ENCODE results near the gene MSRB3.

MSRB3 gene

DNA sequence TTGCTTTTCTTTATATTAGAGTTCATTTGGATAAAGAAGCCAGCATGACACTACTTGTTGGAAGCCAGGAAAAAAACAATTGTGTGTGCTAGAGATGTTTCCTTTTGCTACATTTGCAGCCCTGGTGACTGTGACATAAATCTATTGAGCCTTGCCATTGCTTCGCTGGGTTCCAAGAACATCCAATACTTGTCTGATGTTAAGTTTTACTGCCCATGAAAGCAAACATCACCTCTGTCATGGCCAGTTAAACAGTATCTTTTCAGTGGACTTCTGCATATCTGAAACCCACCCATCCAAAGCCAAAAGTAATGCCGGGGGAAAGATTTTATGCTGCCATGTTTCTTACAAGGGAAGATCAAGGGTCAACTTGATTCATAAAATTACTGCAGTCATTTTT lies 184.0 kb downstream of the MSRB3 start:
- Histone ChIP-seq H3K27me3 (no peaks in the 10 kb centered on the region), H3K36me3 (peaks cover 31% of the 10 kb centered on the region), H3K27ac (no peak overlapping the region), H3K9me3 (no peaks in the 10 kb centered on the region), H3K4me1 (ENCODE audit: control insufficient read depth in 1 of 2, insufficient read depth in 1 of 2, low read depth in 1 of 2, low read length in 1 of 2) (no peaks in the 10 kb centered on the region), H3K4me3 (ENCODE audit: low read depth in 1 of 2, low read length in 1 of 2) (no peak overlapping the region)
- TF ChIP-seq, protein P1, sequence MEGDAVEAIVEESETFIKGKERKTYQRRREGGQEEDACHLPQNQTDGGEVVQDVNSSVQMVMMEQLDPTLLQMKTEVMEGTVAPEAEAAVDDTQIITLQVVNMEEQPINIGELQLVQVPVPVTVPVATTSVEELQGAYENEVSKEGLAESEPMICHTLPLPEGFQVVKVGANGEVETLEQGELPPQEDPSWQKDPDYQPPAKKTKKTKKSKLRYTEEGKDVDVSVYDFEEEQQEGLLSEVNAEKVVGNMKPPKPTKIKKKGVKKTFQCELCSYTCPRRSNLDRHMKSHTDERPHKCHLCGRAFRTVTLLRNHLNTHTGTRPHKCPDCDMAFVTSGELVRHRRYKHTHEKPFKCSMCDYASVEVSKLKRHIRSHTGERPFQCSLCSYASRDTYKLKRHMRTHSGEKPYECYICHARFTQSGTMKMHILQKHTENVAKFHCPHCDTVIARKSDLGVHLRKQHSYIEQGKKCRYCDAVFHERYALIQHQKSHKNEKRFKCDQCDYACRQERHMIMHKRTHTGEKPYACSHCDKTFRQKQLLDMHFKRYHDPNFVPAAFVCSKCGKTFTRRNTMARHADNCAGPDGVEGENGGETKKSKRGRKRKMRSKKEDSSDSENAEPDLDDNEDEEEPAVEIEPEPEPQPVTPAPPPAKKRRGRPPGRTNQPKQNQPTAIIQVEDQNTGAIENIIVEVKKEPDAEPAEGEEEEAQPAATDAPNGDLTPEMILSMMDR (IDR thresholded peaks at IDR 0.05) = no peak

DNA sequence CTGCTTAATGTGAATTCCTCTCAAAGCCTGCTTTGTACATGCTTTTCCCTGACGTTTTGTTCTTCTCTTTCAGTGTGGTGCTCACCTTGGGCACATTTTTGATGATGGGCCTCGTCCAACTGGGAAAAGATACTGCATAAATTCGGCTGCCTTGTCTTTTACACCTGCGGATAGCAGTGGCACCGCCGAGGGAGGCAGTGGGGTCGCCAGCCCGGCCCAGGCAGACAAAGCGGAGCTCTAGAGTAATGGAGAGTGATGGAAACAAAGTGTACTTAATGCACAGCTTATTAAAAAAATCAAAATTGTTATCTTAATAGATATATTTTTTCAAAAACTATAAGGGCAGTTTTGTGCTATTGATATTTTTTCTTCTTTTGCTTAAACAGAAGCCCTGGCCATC lies 184.6 kb downstream of the MSRB3 start:
- H3K4me3 ChIP-seq (ENCODE audit: low read depth in 1 of 2, low read length in 1 of 2) = no peak overlapping the region
- H3K27me3 ChIP-seq = no peaks in the 10 kb centered on the region
- H3K4me1 ChIP-seq (ENCODE audit: control insufficient read depth in 1 of 2, insufficient read depth in 1 of 2, low read depth in 1 of 2, low read length in 1 of 2) = no peaks in the 10 kb centered on the region
- no peaks in the 10 kb centered on the region for H3K9me3 ChIP-seq
- TF ChIP-seq, protein P1 (IDR thresholded peaks at IDR 0.05) = no peak
- H3K27ac ChIP-seq = no peak overlapping the region
- peaks cover 31% of the 10 kb centered on the region for H3K36me3 ChIP-seq

DNA sequence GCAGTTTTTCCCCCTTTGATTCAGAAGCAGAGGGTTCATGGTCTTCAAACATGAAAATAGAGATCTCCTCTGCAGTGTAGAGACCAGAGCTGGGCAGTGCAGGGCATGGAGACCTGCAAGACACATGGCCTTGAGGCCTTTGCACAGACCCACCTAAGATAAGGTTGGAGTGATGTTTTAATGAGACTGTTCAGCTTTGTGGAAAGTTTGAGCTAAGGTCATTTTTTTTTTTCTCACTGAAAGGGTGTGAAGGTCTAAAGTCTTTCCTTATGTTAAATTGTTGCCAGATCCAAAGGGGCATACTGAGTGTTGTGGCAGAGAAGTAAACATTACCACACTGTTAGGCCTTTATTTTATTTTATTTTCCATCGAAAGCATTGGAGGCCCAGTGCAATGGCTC lies 185.1 kb downstream of the MSRB3 start:
- Histone ChIP-seq H3K4me1 (ENCODE audit: control insufficient read depth in 1 of 2, insufficient read depth in 1 of 2, low read depth in 1 of 2, low read length in 1 of 2) (no peaks in the 10 kb centered on the region), H3K36me3 (peaks cover 31% of the 10 kb centered on the region), H3K27me3 (no peaks in the 10 kb centered on the region), H3K27ac (no peak overlapping the region), H3K4me3 (ENCODE audit: low read depth in 1 of 2, low read length in 1 of 2) (no peak overlapping the region), H3K9me3 (no peaks in the 10 kb centered on the region)
- TF ChIP-seq, protein P1 (IDR thresholded peaks at IDR 0.05) = no peak

DNA sequence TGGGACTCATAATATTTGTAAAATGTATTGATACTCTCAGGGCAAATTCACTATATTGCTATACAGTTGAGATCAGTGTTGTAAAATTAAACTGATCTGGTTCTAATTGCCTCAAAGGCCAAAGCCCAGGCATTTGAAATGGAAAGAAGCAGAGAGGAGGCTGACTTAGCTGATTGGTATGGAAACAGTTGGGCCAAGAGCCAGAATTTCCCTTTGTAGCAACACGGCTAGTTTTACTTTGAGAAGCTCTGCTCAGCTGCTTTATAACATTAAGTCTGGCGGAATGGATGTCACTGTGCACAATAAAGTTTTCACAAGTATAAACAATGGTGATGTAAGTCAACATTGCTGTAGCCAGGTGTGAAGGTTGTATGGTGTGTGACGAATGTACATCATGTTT lies 186.4 kb downstream of the MSRB3 start:
- H3K4me1 ChIP-seq (ENCODE audit: control insufficient read depth in 1 of 2, insufficient read depth in 1 of 2, low read depth in 1 of 2, low read length in 1 of 2) = no peaks in the 10 kb centered on the region
- no peaks in the 10 kb centered on the region for H3K9me3 ChIP-seq
- no peak overlapping the region for H3K4me3 ChIP-seq (ENCODE audit: low read depth in 1 of 2, low read length in 1 of 2)
- peaks cover 31% of the 10 kb centered on the region for H3K36me3 ChIP-seq
- no peak overlapping the region for H3K27ac ChIP-seq
- TF ChIP-seq, protein P1 (IDR thresholded peaks at IDR 0.05) = no peak
- H3K27me3 ChIP-seq = no peaks in the 10 kb centered on the region

DNA sequence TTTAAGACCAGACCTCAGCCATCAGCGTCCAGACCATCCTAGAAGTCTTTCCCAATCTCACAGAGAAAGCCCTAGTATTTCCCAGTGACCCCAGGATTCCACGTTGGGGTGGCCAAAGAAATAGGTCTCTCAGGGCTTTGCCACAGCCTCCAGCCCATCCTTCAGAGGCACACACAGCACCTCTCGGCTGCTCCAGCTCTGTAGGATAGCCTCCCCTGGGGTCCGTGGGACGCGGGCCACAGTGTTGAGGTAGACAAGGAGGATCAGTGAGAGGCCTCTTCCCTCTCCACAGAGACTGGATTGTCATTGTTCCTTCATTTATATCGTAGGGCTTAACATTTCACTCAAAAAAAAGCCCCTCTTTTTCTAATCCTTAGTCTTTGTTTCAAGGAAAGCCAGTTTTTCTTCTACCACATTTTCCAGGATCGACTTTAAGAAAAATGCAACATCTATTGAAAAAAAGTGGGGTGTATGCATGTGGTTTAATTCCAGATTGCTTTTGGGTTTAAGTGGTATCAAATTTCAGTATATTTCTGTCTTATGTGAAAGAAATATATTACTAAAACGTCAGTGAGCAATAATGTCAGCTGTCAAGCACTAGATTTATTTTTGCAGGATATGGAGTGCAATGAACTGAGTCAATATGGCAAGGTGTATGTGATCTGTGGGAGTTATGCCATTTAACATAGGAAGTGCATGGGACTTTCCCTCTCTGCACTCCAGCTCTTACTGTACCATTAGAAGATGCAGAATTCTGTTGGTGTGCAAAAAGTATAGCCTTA lies 187.5 kb downstream of the MSRB3 start:
- Histone ChIP-seq H3K36me3 (peaks cover 26% of the 10 kb centered on the region), H3K4me3 (ENCODE audit: low read depth in 1 of 2, low read length in 1 of 2) (no peak overlapping the region), H3K27me3 (no peaks in the 10 kb centered on the region), H3K27ac (no peak overlapping the region), H3K4me1 (ENCODE audit: control insufficient read depth in 1 of 2, insufficient read depth in 1 of 2, low read depth in 1 of 2, low read length in 1 of 2) (no peaks in the 10 kb centered on the region), H3K9me3 (no peaks in the 10 kb centered on the region)
- TF ChIP-seq, protein P1 (IDR thresholded peaks at IDR 0.05) = no peak
